HUES64 (cell line): ENCODE measurements around the gene CD81. TPM values are rescaled to one million over a fixed set of nuclear protein-coding genes. Genes with fewer than 3 reads are reported as not detected.
A peak's percentile ranks its signal among the peaks of the same experiment; 100 is the strongest.
"Not testable (repeated sequence)": the region's sequence is repeated elsewhere in the genome, so short reads cannot be mapped to it uniquely, and the experiment has no call there.

Experiments
- H3K27ac ChIP-seq: 2 replicates; pipeline ENCODE4 v1.7.0; 2013; ENCODE audit warnings: low read depth, low read length, inconsistent platforms
- H3K27me3 ChIP-seq: 2 replicates; pipeline ENCODE4 v1.6.1; 2013; ENCODE audit warnings: mild to moderate bottlenecking, low read length; ENCODE audit not compliant: insufficient read depth
- H3K36me3 ChIP-seq: 2 replicates; pipeline ENCODE4 v1.6.1; 2013; ENCODE audit warnings: mild to moderate bottlenecking, low read length; ENCODE audit not compliant: insufficient read depth
- H3K4me1 ChIP-seq: 2 replicates; pipeline ENCODE4 v1.6.1; 2013; ENCODE audit warnings: mild to moderate bottlenecking, low read length, moderate library complexity; ENCODE audit not compliant: insufficient read depth
- H3K4me3 ChIP-seq: 2 replicates; pipeline ENCODE4 v1.5.1; 2013; ENCODE audit warnings: mild to moderate bottlenecking, low read length, moderate library complexity
- H3K9ac ChIP-seq: 2 replicates; pipeline ENCODE4 v1.6.1; 2013; ENCODE audit warnings: mild to moderate bottlenecking, low read depth, low read length
- H3K9me3 ChIP-seq: 2 replicates; pipeline ENCODE4 v1.6.1; 2013; ENCODE audit warnings: low read depth, low read length; ENCODE audit not compliant: insufficient read depth
- WGBS: fragments of 150-250, 120-280 bp; methylation state at CpG from one replicate; pipeline ENCODE4 v1.1.7; 2013; ENCODE audit warnings: missing lambda C conversion rate; 5-methylcytosine and 5-hydroxymethylcytosine counted together
- polyA plus RNA-seq, 2 experiments: library from polyadenylated mRNA; stranded (reverse); fragments of 50-300 nt; gene quantifications; one replicate each; pipeline ENCODE4 v1.2.3, GENCODE V29; 2013

The CD81 gene
- polyA plus RNA-seq (2013, experiment 1 of 2), result 166 TPM
- polyA plus RNA-seq (2013, experiment 2 of 2), result 179 TPM

GRCh38 chr11:2376751-2377451, at the start of gene CD81:
TSS of gene CD81 (plus strand) at chr11:2377310. CDS start at chr11:2377550, 240 bp downstream.
- 4% methylated on average over 65 of the region's 65 CpGs for WGBS
- H3K4me3 ChIP-seq, result peak within 1 kb of the TSS; percentile 98
- peak within 1 kb of the TSS; percentile 73 for H3K27ac ChIP-seq
- 0 out of 2 replicates have a peak, but pooled peaks cover 2% of the 10 kb centered on the region for H3K36me3 ChIP-seq
- no peaks in the 10 kb centered on the region for H3K9me3 ChIP-seq
- H3K9ac ChIP-seq, result peak within 1 kb of the TSS; percentile 87
- H3K27me3 ChIP-seq, result 0 out of 2 replicates have a peak, but pooled peaks cover 6% of the 10 kb centered on the region
- H3K4me1 ChIP-seq, result no peaks in the 10 kb centered on the region

- H3K27ac ChIP-seq, result no peak overlapping the region
- H3K4me3 ChIP-seq, result no peak overlapping the region
- 94% methylated on average over 11 of the region's 11 CpGs for WGBS
- H3K9ac ChIP-seq, result no peak overlapping the region
- no peaks in the 10 kb centered on the region for H3K4me1 ChIP-seq
- peaks cover 6% of the 10 kb centered on the region; the same call in 1 of the 2 replicates for H3K9me3 ChIP-seq
- H3K36me3 ChIP-seq, result no peaks in the 10 kb centered on the region
- H3K27me3 ChIP-seq, result no peaks in the 10 kb centered on the region
Measured at GRCh38 chr11:2328021-2328420, 49.1 kb upstream of the CD81 start.

DNA sequence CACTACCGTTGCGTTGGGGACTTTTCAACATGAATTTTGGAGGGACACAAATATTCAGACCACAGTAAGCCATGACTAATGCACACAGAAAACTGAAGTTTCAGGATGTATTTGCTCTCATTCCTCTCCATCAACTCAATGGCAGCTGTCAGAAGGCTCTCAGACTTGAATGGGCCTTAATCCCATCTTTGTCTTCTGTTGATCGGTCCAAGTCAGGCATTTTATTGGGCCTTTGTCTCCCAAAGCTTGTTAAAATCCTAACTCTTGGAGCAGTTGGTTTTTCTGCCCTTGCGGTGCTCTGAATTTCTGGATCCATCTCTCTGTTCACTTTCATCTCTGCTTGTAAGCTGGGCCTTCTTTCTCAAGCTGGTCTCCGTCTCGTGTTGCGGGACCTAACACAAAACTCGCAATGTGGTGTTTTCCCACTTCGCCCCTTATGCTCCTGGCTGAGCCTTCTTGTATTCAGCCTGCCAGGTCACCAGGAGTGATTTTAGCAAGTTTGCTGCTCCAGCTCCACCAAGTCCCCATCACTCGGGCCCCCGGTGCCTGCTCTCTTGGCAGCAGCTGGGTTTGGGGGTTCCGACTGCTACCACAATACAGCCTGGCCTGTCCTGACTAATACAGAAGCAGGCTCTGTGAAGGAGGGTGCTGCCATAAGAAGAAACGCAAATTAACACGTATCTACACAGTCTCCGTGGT, 48.3 kb upstream of the CD81 start:
- peaks cover 6% of the 10 kb centered on the region; the same call in 1 of the 2 replicates for H3K9me3 ChIP-seq
- H3K9ac ChIP-seq, result no peak overlapping the region
- no peak overlapping the region for H3K27ac ChIP-seq
- no peaks in the 10 kb centered on the region for H3K27me3 ChIP-seq
- WGBS, result 92% methylated on average over 15 of the region's 15 CpGs
- H3K4me1 ChIP-seq, result no peaks in the 10 kb centered on the region
- no peak overlapping the region for H3K4me3 ChIP-seq
- H3K36me3 ChIP-seq, result no peaks in the 10 kb centered on the region

DNA sequence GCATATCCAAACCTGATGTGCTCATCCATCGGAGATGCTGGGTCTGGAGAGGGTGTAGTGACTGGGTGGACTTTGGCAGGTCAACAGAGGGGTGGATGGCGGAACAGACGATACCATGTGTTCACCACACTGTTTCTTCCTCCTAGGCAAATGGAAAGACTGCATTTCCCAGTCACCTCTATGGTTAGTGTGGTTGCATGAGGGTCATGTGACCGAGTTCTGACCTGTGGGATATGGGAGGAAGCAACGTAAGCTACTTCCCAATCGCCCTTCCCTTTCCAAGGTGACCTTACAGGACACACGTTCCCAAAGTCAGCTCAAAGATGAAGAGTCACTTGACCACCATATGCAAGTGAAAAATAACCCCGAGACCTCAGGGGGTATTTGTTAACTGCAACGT, 47.6 kb upstream of the CD81 start:
- Histone ChIP-seq H3K36me3 (no peaks in the 10 kb centered on the region), H3K9ac (no peak overlapping the region), H3K4me1 (no peaks in the 10 kb centered on the region), H3K9me3 (peaks cover 6% of the 10 kb centered on the region; the same call in 1 of the 2 replicates), H3K4me3 (no peak overlapping the region), H3K27me3 (no peaks in the 10 kb centered on the region), H3K27ac (no peak overlapping the region)
- WGBS, result 95% methylated on average over 8 of the region's 9 CpGs

DNA sequence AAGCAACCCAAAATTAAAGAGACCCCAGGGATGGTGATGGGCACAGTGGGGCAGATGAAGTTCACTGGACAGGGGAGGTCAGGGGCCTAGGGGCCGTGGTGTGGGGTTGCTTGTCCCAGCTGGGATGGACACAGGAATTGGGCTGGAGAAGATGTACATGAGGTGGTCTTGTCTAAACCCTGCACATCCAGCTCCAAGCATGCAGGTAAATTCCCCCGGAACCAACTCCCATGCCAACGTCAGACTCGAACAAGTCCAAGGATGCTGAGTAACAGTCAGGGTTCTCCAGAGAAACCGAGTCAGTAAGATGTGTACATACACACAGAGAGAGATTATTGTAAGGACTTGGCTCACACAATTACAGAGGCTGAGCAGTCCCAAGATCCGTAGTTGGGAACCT, 46.4 kb upstream of the CD81 start:
- Histone ChIP-seq H3K9ac (no peak overlapping the region), H3K9me3 (peaks cover 6% of the 10 kb centered on the region; the same call in 1 of the 2 replicates), H3K27ac (no peak overlapping the region), H3K4me1 (no peaks in the 10 kb centered on the region), H3K36me3 (no peaks in the 10 kb centered on the region), H3K4me3 (no peak overlapping the region), H3K27me3 (no peaks in the 10 kb centered on the region)
- 93% methylated on average over 6 of the region's 6 CpGs for WGBS

DNA sequence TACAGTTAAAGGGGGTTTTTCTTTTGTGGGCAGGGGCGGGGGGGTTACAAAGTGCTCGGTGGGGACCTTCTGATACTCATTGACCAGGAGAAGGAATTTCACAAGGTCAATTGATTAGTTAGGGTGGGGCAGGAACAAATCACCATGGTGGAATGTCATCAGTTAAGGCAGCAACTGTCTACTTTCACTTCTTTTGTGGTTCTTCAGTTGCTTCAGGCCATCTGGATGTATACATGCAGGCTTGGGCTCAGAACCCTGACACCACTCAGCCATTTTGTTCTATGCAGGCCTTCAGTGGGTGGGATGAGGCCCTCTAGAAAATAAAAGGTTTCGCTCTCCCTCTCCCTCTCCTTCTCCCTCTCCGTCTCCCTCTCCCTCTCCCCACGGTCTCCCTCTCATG, 45.7 kb upstream of the CD81 start:
- Histone ChIP-seq H3K9me3 (peaks cover 6% of the 10 kb centered on the region; the same call in 1 of the 2 replicates), H3K4me3 (no peak overlapping the region), H3K27ac (no peak overlapping the region), H3K9ac (no peak overlapping the region), H3K27me3 (no peaks in the 10 kb centered on the region), H3K4me1 (no peaks in the 10 kb centered on the region), H3K36me3 (no peaks in the 10 kb centered on the region)
- 98% methylated on average over 5 of the region's 5 CpGs for WGBS

- H3K4me3 ChIP-seq, H3K9ac ChIP-seq, H3K4me1 ChIP-seq, H3K27ac ChIP-seq, H3K27me3 ChIP-seq, H3K36me3 ChIP-seq, H3K9me3 ChIP-seq: not testable (repeated sequence)
- WGBS, result 83% methylated on average over 2 of the region's 29 CpGs
Measured at GRCh38 chr11:2332569-2332968, 44.5 kb upstream of the CD81 start.

DNA sequence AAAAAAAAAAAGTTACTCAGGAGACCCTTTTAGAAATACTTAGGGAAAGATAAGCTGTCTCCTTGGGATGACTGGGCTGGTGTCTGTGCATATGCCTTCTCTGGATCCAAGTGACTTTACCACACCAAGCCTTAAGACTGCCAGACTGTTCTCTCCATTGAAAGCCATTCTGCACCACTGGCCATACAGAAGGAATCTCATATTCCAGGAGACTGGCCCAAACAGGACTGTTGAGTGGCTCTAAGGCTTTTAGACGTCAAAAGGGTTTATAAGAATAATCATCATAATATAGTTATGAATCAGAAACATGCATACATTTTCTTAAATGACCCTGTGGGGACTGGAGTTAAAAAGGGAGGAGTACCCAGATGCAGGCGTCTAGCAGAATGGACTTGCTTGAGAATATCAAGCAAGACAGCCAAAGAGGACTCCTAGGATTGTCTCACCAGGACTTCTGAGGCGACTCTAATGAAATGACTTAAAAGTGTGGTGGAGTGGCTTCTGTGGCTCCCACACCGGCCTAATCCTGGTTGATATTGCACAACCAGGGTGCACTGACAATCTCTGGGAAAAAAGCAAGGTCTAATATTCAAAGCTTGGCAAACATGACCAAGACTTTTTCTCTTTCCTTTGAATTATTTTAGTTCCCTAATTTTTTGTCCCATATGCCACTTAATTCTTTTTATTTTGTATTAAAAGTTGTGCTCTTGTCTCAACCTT, 43.5 kb upstream of the CD81 start:
- H3K27ac ChIP-seq, H3K4me1 ChIP-seq, H3K9ac ChIP-seq, H3K27me3 ChIP-seq, H3K4me3 ChIP-seq, H3K36me3 ChIP-seq, H3K9me3 ChIP-seq: not testable (repeated sequence)
- WGBS, result 95% methylated on average over 2 of the region's 4 CpGs

DNA sequence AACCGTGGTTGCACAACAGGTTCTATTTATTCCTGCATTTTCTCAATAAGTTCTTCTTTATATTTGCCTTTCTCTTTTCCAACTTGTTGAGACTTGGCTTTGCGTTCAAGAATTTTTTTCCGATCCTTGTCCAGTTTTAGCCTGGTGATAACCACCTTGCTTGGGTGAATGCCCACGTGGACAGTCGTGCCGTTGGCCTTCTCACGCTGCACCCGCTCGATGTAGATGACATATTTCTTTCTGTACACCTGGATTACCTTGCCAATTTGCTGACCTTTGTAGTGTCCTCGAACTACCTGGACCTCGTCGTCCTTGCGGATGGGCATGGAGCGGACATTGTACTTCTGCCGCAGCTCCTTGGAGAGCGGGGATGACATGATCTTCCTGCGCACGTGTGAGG, 41.8 kb upstream of the CD81 start:
- H3K9me3 ChIP-seq, H3K27ac ChIP-seq, H3K36me3 ChIP-seq, H3K4me3 ChIP-seq, H3K9ac ChIP-seq, H3K27me3 ChIP-seq, H3K4me1 ChIP-seq: not testable (repeated sequence)
- 92% methylated on average over 17 of the region's 18 CpGs for WGBS

- WGBS, result 51% methylated on average over 8 of the region's 8 CpGs
- not testable (repeated sequence) for H3K36me3 ChIP-seq, H3K27me3 ChIP-seq, H3K4me3 ChIP-seq, H3K9ac ChIP-seq, H3K27ac ChIP-seq, H3K9me3 ChIP-seq, H3K4me1 ChIP-seq
Measured at GRCh38 chr11:2338760-2339159, 38.4 kb upstream of the CD81 start.

GRCh38 chr11:2342557-2342956, 34.6 kb upstream of the CD81 start:
- H3K27me3 ChIP-seq, result no peaks in the 10 kb centered on the region
- WGBS, result 94% methylated on average over 3 of the region's 3 CpGs
- no peak overlapping the region for H3K27ac ChIP-seq
- H3K4me3 ChIP-seq, result no peak overlapping the region
- H3K9ac ChIP-seq, result no peak overlapping the region
- H3K36me3 ChIP-seq, result no peaks in the 10 kb centered on the region
- 0 out of 2 replicates have a peak, but pooled peaks cover 6% of the 10 kb centered on the region for H3K4me1 ChIP-seq
- H3K9me3 ChIP-seq, result no peaks in the 10 kb centered on the region
